ENCODE measurements around the gene MEF2A. TPM values are rescaled to one million over a fixed set of nuclear protein-coding genes. Genes with fewer than 3 reads are reported as not detected.

Gene MEF2A
- total RNA-seq, 3 donors from 2014 or later: 33.5 to 61.7 (median 34.7) TPM

DNA sequence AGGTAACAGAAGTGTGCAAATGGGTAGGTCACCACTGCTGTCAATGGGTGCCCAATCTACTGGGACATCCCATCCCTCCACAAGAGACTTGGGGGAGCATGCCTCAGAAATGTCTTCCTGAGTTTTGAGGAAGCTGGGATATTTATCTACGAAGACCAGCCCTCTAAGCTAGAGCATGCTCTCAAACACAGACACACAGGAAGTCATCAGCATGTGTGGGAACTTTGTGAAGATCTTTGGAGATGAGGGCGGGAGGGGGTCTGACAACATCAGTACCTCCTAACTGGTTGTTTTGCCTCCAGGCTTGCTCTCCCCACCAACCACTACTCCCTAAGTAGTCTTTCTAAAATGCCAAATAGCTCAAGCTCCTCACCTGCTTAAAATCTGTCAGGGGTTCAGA lies 3.5 kb upstream of the MEF2A start:
- intact Hi-C loops (cut with DNase I, micrococcal nuclease): no loop called here
- TF ChIP-seq, protein P1, sequence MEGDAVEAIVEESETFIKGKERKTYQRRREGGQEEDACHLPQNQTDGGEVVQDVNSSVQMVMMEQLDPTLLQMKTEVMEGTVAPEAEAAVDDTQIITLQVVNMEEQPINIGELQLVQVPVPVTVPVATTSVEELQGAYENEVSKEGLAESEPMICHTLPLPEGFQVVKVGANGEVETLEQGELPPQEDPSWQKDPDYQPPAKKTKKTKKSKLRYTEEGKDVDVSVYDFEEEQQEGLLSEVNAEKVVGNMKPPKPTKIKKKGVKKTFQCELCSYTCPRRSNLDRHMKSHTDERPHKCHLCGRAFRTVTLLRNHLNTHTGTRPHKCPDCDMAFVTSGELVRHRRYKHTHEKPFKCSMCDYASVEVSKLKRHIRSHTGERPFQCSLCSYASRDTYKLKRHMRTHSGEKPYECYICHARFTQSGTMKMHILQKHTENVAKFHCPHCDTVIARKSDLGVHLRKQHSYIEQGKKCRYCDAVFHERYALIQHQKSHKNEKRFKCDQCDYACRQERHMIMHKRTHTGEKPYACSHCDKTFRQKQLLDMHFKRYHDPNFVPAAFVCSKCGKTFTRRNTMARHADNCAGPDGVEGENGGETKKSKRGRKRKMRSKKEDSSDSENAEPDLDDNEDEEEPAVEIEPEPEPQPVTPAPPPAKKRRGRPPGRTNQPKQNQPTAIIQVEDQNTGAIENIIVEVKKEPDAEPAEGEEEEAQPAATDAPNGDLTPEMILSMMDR (IDR thresholded peaks at IDR 0.05): no peak
- ATAC-seq (no peak), DNase-seq (no peak)
- Histone ChIP-seq H3K36me3 (ENCODE audit: low read depth) (no peaks in the 10 kb centered on the region), H3K4me1 (ENCODE audit: low read depth) (peaks cover 8% of the 10 kb centered on the region), H3K9me3 (no peaks in the 10 kb centered on the region), H3K4me3 (no peak overlapping the region)

DNA sequence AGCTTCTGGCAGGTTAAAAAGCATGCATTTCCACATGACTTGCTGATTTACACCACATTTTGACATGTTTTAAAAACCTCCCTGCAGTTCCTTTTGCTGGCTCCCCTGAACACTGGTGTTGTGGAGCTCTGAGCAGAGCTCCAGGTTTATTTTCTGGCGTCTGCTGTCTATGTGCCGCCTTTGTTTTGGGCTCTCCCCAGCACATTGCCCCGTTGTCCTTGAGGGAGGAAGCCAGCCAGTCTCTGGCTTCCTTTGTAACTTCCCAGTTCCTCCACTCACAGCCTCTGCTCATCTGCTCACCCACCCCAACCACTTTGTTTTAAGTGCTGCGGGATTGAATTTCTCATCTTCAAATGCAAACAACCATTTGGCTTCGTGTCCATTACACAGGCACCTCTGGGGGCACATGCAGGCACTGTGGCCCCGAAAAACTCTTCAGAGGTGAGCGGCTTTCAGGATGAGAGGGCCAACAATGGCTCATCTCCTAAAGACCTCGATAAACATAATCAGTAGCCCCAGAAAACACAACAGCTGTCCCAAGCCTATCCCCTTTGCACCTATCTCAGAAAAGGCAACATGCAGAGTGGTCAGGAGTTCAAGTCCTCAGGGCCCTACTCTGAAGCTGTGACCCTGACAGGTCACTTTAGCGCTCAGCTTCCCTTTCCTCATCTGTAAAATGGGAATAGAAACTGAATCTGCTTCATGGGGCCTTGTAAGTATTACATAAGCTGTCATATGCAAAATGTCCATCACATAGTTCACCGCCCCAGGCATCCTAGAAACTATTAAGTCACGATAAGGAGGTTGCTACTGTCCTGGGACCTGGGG lies 1.3 kb upstream of the MEF2A start:
- intact Hi-C loops (cut with DNase I, micrococcal nuclease): no loop called here
- H3K36me3 ChIP-seq (ENCODE audit: low read depth): no peaks in the 10 kb centered on the region
- peak in 2 of 3 donors; percentile 30 to 31 for DNase-seq

DNA sequence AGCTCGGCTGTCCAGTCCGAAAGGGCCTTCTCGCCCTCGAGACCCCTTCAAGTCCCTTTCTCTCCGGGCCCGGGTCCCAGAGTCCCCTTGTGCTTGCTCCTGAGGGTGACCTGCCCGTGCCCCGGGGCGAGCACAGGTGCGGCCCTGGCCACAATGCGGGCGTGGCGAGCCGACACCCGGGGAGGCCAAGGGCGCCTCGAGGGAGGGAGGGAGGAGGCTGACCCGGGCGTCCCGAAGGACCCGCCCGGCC lies 810 bp upstream of the MEF2A start:
- TF ChIP-seq, protein P1 (IDR thresholded peaks at IDR 0.05): no peak
- Histone ChIP-seq H3K4me1 (ENCODE audit: low read depth) (peaks cover 15% of the 10 kb centered on the region), H3K36me3 (ENCODE audit: low read depth) (no peaks in the 10 kb centered on the region), H3K4me3 (peak overlapping the region; percentile 66), H3K9me3 (no peaks in the 10 kb centered on the region)
- intact Hi-C loops (cut with DNase I, micrococcal nuclease): no loop called here
- ATAC-seq (no peak), DNase-seq (no peak)

More for the DNA sequence above, 1.3 kb upstream of the MEF2A start:
- Histone ChIP-seq H3K4me1 (ENCODE audit: low read depth) (peaks cover 15% of the 10 kb centered on the region), H3K4me3 (no peak overlapping the region), H3K9me3 (no peaks in the 10 kb centered on the region)
- ATAC-seq: peak; percentile 2
- TF ChIP-seq, protein P1 (IDR thresholded peaks at IDR 0.05): no peak

DNA sequence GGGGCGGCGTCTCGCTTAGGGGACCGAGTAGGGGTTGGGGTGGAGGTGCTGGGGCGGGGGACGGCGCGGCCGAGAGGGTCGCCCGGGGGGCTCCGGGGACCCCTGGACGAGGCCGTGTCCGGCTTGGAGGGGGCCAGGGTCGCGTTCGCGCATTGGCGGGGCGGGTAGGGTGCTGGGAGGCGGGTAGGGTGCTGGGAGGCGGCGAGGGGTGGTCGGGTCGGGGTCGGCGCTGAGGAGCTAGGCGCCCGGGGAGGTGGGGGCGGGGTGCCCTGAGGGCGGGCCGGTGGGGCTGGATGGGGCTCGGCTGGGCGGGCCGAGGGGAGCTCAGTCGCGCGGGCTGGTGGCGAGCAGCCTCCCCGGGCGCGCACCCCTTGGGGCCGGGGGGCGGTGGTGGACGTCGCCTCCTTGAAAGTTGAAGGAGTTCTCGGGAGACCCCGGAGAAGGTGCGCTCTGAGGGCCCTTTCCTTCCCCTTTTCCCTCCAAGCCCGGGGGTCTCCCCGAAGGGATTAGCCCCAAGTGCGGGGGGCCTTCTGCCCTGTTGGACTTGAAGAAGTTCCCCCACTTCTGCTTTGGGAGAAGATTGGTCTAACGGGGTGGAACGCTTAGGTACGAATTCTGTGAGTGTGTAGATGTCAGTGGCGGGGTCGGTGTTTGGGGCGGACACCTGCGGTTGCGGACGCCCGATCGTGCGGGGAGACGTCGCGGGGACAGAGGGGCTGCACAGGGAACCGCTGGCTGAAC lies 543 bp downstream of the MEF2A start:
- DNase-seq (peak in 1 of 3 donors; percentile 41), ATAC-seq (peak; percentile 33)
- Histone ChIP-seq H3K4me3 (peak overlapping the region; percentile 66), H3K4me1 (ENCODE audit: low read depth) (peaks cover 15% of the 10 kb centered on the region), H3K36me3 (ENCODE audit: low read depth) (no peaks in the 10 kb centered on the region), H3K9me3 (no peaks in the 10 kb centered on the region)
- intact Hi-C loops (cut with DNase I, micrococcal nuclease): no loop called here
- TF ChIP-seq, protein P1 (IDR thresholded peaks at IDR 0.05): no peak

DNA sequence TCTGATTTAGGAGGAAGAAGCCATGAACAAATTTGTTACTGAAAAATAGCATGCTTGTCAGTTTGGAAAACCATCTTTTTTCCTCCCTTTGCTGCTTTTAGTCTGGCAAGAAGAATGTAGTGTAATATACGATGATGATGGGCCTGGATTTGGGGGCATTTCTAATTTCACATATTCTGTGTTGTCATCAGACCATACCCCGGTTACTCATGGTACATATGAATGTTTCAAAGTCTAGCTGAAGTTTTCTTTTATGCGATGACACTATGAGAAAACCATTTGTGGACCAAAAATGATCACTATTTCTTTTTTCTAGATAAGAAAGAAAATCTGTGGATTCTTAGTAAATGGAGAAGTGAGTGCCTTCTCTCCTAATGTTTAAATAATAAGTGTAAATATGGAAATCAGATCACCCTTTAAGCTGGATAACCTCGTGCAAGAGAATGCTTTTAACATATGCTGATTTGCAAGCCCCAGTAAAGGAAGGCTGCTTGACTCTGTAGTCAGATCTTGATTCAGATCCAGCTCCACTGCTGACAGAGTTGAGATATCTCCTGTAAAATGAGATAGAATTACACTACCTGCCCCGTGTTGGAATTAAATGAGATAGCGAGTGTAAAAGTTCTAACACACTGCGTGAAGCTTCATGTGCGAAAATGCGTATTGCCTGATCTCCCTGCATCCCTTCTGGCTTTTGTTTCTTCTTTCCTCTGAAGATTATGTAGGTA lies 3.0 kb downstream of the MEF2A start:
- DNase-seq (no peak), ATAC-seq (no peak)
- peaks cover 19% of the 10 kb centered on the region for H3K4me1 ChIP-seq (ENCODE audit: low read depth)
- TF ChIP-seq, protein P1 (IDR thresholded peaks at IDR 0.05): no peak
- no peak overlapping the region for H3K4me3 ChIP-seq
- H3K9me3 ChIP-seq: no peaks in the 10 kb centered on the region
- intact Hi-C loops (cut with DNase I, micrococcal nuclease): no loop called here
- no peaks in the 10 kb centered on the region for H3K36me3 ChIP-seq (ENCODE audit: low read depth)

Measured in mucosa of descending colon (tissue), 3 donors.